ENCODE data around the gene DOC2A.
A peak's percentile ranks its signal among the peaks of the same experiment; 100 is the strongest.

DOC2A gene

GRCh38 chr16:30009085-30009862, 1.6 kb downstream of the DOC2A start:
- in situ Hi-C loops (cut with HindIII; ENCODE audit: low pct_ligation_motif_present, low pct_unique_long_range_greater_than_20kb, low sequenced_read_pairs): no loop called here
- no peak for DNase-seq

GRCh38 chr16:30007378-30007895, 3.4 kb downstream of the DOC2A start:
- no peak for DNase-seq
- in situ Hi-C loops (cut with HindIII; ENCODE audit: low pct_ligation_motif_present, low pct_unique_long_range_greater_than_20kb, low sequenced_read_pairs): no loop called here

GRCh38 chr16:30006659-30007377, 4.0 kb downstream of the DOC2A start:
- DNase-seq: no peak
- in situ Hi-C loops (cut with HindIII; ENCODE audit: low pct_ligation_motif_present, low pct_unique_long_range_greater_than_20kb, low sequenced_read_pairs): no loop called here

GRCh38 chr16:30006095-30006473, 4.7 kb downstream of the DOC2A start:
- DNase-seq: no peak
- in situ Hi-C loops (cut with HindIII; ENCODE audit: low pct_ligation_motif_present, low pct_unique_long_range_greater_than_20kb, low sequenced_read_pairs): no loop called here

- in situ Hi-C loops (cut with HindIII; ENCODE audit: low pct_ligation_motif_present, low pct_unique_long_range_greater_than_20kb, low sequenced_read_pairs): no loop called here
- DNase-seq: peak; percentile 64
These were observed 5.3 kb downstream of the DOC2A start for GRCh38 chr16:30005341-30006094.

- DNase-seq: no peak
- in situ Hi-C loops (cut with HindIII; ENCODE audit: low pct_ligation_motif_present, low pct_unique_long_range_greater_than_20kb, low sequenced_read_pairs): no loop called here
These were observed 6.0 kb downstream of the DOC2A start for GRCh38 chr16:30004811-30005242.

GRCh38 chr16:30004424-30004776, 6.4 kb downstream of the DOC2A start:
- in situ Hi-C loops (cut with HindIII; ENCODE audit: low pct_ligation_motif_present, low pct_unique_long_range_greater_than_20kb, low sequenced_read_pairs): no loop called here

GRCh38 chr16:30003670-30004423, 7.0 kb downstream of the DOC2A start:
- in situ Hi-C loops (cut with HindIII; ENCODE audit: low pct_ligation_motif_present, low pct_unique_long_range_greater_than_20kb, low sequenced_read_pairs): no loop called here
- no peak for DNase-seq

More at GRCh38 chr16:30004424-30004776, 6.4 kb downstream of the DOC2A start:
- DNase-seq: no peak

- in situ Hi-C loops (cut with HindIII; ENCODE audit: low pct_ligation_motif_present, low pct_unique_long_range_greater_than_20kb, low sequenced_read_pairs): no loop called here
- no peak for DNase-seq
These were observed 8.0 kb downstream of the DOC2A start for GRCh38 chr16:30002614-30003346.

GRCh38 chr16:30000735-30001631, 9.8 kb downstream of the DOC2A start:
- in situ Hi-C loops (cut with HindIII; ENCODE audit: low pct_ligation_motif_present, low pct_unique_long_range_greater_than_20kb, low sequenced_read_pairs): no loop called here
- no peak for DNase-seq

GRCh38 chr16:29999605-30000004, 11.2 kb downstream of the DOC2A start:
- in situ Hi-C loops (cut with HindIII; ENCODE audit: low pct_ligation_motif_present, low pct_unique_long_range_greater_than_20kb, low sequenced_read_pairs): no loop called here
- no peak for DNase-seq

- in situ Hi-C loops (cut with HindIII; ENCODE audit: low pct_ligation_motif_present, low pct_unique_long_range_greater_than_20kb, low sequenced_read_pairs): no loop called here
- DNase-seq: no peak
These were observed 14.0 kb downstream of the DOC2A start for GRCh38 chr16:29996766-29997250.

GRCh38 chr16:29995911-29996765, 14.7 kb downstream of the DOC2A start, which contains the start of gene INO80E:
INO80E (plus strand) TSS chr16:29996241; CDS start chr16:29996311, 70 bp downstream.
- in situ Hi-C loops (cut with HindIII; ENCODE audit: low pct_ligation_motif_present, low pct_unique_long_range_greater_than_20kb, low sequenced_read_pairs): no loop called here
- DNase-seq: peak; percentile 98

- peak; percentile 91 for DNase-seq
- in situ Hi-C loops (cut with HindIII; ENCODE audit: low pct_ligation_motif_present, low pct_unique_long_range_greater_than_20kb, low sequenced_read_pairs): no loop called here
These were observed 15.4 kb downstream of the DOC2A start, which contains the start of gene HIRIP3 for GRCh38 chr16:29995324-29995910. HIRIP3 (minus strand) TSS chr16:29995617; CDS start chr16:29995605, 12 bp downstream.

- in situ Hi-C loops (cut with HindIII; ENCODE audit: low pct_ligation_motif_present, low pct_unique_long_range_greater_than_20kb, low sequenced_read_pairs): no loop called here
- peak; percentile 45 for DNase-seq
These were observed 16.1 kb downstream of the DOC2A start for GRCh38 chr16:29994600-29995323.

Data from ACHN (cell line).